ENCODE data around the gene BTBD16.
A peak's percentile ranks its signal among the peaks of the same experiment; 100 is the strongest.

Gene BTBD16

DNA sequence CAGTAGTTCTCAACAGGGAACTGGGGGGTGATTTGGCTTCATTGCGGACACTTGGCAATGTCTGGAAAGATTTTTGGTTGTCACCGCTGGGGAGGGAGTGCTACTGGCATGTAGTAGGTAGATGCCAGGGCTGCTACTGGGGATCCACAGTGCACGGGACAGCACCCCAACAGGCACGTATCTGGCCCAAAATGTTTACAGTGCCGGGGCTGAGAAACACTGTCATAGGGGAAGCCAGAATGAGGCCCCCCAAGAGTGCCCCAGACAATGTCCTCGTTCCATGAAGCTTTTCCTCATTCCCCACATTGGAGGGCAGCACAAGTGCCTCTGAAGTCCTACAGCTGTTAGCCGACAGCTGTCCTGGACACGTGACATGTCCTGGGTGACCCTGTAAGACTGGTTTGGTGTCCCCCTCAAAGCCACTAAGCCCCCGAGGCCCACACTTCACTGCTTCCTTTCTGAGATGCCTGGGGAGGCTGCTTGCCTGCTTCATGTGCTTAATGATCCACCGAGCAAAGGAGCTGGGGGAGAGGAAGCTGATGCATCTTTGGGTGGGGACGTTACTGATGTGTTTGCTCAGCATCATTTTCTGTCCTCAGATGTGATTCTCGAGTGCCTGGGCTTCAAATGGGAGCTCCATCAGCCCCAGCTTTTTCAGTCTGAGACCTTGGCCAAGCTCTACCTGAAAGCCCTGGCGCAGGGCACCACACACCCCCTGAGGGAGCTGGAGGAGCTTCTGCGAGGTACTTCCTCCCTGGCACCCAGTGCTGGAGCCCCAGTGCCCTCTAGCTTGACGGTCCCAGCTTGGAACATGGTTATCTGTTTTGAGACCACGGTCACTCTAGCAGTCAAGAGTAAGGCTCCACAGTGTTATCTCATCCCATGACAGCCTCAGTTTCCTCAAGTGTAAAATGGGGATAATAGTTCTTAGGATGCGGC, 14.7 kb downstream of the BTBD16 start:
- no peak overlapping the region for H4K91ac ChIP-seq (ENCODE audit: low read depth, low read length)
- no peaks in the 10 kb centered on the region for H3K79me2 ChIP-seq (ENCODE audit: control insufficient read depth, insufficient read depth, low read length, poor library complexity)
- no CpG with 5 or more reads among the region's 17 CpGs for WGBS (ENCODE audit: extremely low coverage, insufficient coverage, insufficient read length)
- no peak overlapping the region for H3K4me2 ChIP-seq (ENCODE audit: low read length)
- no peak overlapping the region for H2AFZ ChIP-seq (ENCODE audit: insufficient read depth, low read length, poor library complexity)
- H2AK5ac ChIP-seq (ENCODE audit: low read length): no peak overlapping the region
- no peak overlapping the region for H3K14ac ChIP-seq (ENCODE audit: low read length)
- H3K79me1 ChIP-seq (ENCODE audit: low read length): no peaks in the 10 kb centered on the region
- no peak overlapping the region for H3K27ac ChIP-seq (ENCODE audit: low read depth, low read length)
- H3K4ac ChIP-seq (ENCODE audit: low read depth, low read length): no peak overlapping the region
- H3K27me3 ChIP-seq (ENCODE audit: insufficient read depth, low read length): no peaks in the 10 kb centered on the region
- H2BK120ac ChIP-seq (ENCODE audit: insufficient read depth, low read length, poor library complexity): no peak overlapping the region
- no peaks in the 10 kb centered on the region for H3K4me1 ChIP-seq (ENCODE audit: control insufficient read depth in 1 of 2, insufficient read depth in 2 of 2, low read length in 2 of 2)
- H4K8ac ChIP-seq (ENCODE audit: low read depth, low read length): no peak overlapping the region
- no peak overlapping the region for H3K23ac ChIP-seq (ENCODE audit: low read length)
- no peak overlapping the region for H3K4me3 ChIP-seq (ENCODE audit: low read depth, low read length)
- DNase-seq: no peak
- H3K9ac ChIP-seq (ENCODE audit: low read length): no peak overlapping the region
- no peak overlapping the region for H4K12ac ChIP-seq (ENCODE audit: low read depth, low read length)
- H3K9me3 ChIP-seq (ENCODE audit: insufficient read depth, low read depth, low read length): no peaks in the 10 kb centered on the region
- no peak overlapping the region for H2BK12ac ChIP-seq (ENCODE audit: low read length)
- H2BK5ac ChIP-seq (ENCODE audit: low read depth, low read length, poor library complexity): no peak overlapping the region
- no peaks in the 10 kb centered on the region for H3K36me3 ChIP-seq (ENCODE audit: control insufficient read depth in 1 of 2, insufficient read depth in 2 of 2, low read length in 2 of 2)
- H3K18ac ChIP-seq (ENCODE audit: low read length): no peak overlapping the region

DNA sequence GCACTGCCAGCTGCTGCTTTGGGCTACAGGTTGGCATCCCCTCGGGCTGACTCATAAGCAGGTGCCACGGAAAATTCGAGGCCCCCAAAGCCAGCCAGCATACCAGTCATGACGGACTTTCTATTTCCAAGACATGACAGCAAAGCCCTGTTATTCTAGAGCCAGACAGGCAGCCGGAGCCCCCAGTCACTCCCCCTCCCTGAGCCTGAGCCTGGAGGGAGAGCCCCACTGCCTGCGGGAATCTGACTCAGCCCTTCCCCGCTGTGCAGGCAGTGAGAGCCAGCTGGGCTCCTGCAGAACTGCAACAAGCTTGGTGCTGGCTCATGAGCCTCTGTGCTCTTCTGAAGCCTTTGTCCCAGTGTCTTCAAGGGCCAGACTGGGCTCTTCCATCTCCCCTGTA, 15.8 kb downstream of the BTBD16 start:
- no peak overlapping the region for H3K18ac ChIP-seq (ENCODE audit: low read length)
- no peaks in the 10 kb centered on the region for H3K4me1 ChIP-seq (ENCODE audit: control insufficient read depth in 1 of 2, insufficient read depth in 2 of 2, low read length in 2 of 2)
- H3K9ac ChIP-seq (ENCODE audit: low read length): no peak overlapping the region
- DNase-seq: peak; percentile 68 to 84
- no peaks in the 10 kb centered on the region for H3K79me2 ChIP-seq (ENCODE audit: control insufficient read depth, insufficient read depth, low read length, poor library complexity)
- H3K4ac ChIP-seq (ENCODE audit: low read depth, low read length): no peak overlapping the region
- H3K9me3 ChIP-seq (ENCODE audit: insufficient read depth, low read depth, low read length): no peaks in the 10 kb centered on the region
- no peak overlapping the region for H3K27ac ChIP-seq (ENCODE audit: low read depth, low read length)
- H3K27me3 ChIP-seq (ENCODE audit: insufficient read depth, low read length): no peaks in the 10 kb centered on the region
- no peak overlapping the region for H3K4me2 ChIP-seq (ENCODE audit: low read length)
- H4K91ac ChIP-seq (ENCODE audit: low read depth, low read length): no peak overlapping the region
- H4K12ac ChIP-seq (ENCODE audit: low read depth, low read length): no peak overlapping the region
- H3K36me3 ChIP-seq (ENCODE audit: control insufficient read depth in 1 of 2, insufficient read depth in 2 of 2, low read length in 2 of 2): no peaks in the 10 kb centered on the region
- H3K14ac ChIP-seq (ENCODE audit: low read length): no peak overlapping the region
- no peak overlapping the region for H3K4me3 ChIP-seq (ENCODE audit: low read depth, low read length)
- H2BK12ac ChIP-seq (ENCODE audit: low read length): no peak overlapping the region
- no peak overlapping the region for H2AFZ ChIP-seq (ENCODE audit: insufficient read depth, low read length, poor library complexity)
- H4K8ac ChIP-seq (ENCODE audit: low read depth, low read length): no peak overlapping the region
- no CpG with 5 or more reads among the region's 7 CpGs for WGBS (ENCODE audit: extremely low coverage, insufficient coverage, insufficient read length)
- H2BK120ac ChIP-seq (ENCODE audit: insufficient read depth, low read length, poor library complexity): no peak overlapping the region
- H3K23ac ChIP-seq (ENCODE audit: low read length): no peak overlapping the region
- H2AK5ac ChIP-seq (ENCODE audit: low read length): no peak overlapping the region
- H2BK5ac ChIP-seq (ENCODE audit: low read depth, low read length, poor library complexity): no peak overlapping the region
- H3K79me1 ChIP-seq (ENCODE audit: low read length): no peaks in the 10 kb centered on the region

DNA sequence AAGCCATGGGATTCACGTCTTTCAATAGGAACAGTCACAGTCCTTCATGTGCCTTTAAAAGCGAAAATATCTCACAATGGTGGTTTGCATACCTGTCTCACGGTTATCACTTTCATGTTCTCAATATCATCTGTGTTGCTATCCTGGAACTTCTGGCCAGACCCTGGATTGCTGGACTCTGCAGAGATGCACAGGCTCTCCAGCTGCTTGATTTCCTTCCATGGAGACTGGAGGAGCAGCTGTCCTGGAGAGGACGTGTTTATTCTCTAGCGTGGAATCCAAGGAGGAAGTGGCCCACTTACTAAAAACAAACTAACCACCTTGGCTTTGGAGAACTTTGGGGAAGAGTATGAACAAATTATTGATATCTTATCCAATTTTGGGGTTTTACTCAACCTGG, 16.5 kb downstream of the BTBD16 start:
- no peak for DNase-seq
- Histone ChIP-seq H4K12ac (ENCODE audit: low read depth, low read length) (no peak overlapping the region), H3K23ac (ENCODE audit: low read length) (no peak overlapping the region), H3K79me1 (ENCODE audit: low read length) (no peaks in the 10 kb centered on the region), H3K4me1 (ENCODE audit: control insufficient read depth in 1 of 2, insufficient read depth in 2 of 2, low read length in 2 of 2) (no peaks in the 10 kb centered on the region), H3K4me3 (ENCODE audit: low read depth, low read length) (no peak overlapping the region), H3K4ac (ENCODE audit: low read depth, low read length) (no peak overlapping the region), H2BK120ac (ENCODE audit: insufficient read depth, low read length, poor library complexity) (no peak overlapping the region), H3K14ac (ENCODE audit: low read length) (no peak overlapping the region), H3K18ac (ENCODE audit: low read length) (no peak overlapping the region), H3K9me3 (ENCODE audit: insufficient read depth, low read depth, low read length) (no peaks in the 10 kb centered on the region), H4K91ac (ENCODE audit: low read depth, low read length) (no peak overlapping the region), H3K27me3 (ENCODE audit: insufficient read depth, low read length) (no peaks in the 10 kb centered on the region), H3K9ac (ENCODE audit: low read length) (no peak overlapping the region), H4K8ac (ENCODE audit: low read depth, low read length) (no peak overlapping the region), H2BK12ac (ENCODE audit: low read length) (no peak overlapping the region), H2AFZ (ENCODE audit: insufficient read depth, low read length, poor library complexity) (no peak overlapping the region), H3K36me3 (ENCODE audit: control insufficient read depth in 1 of 2, insufficient read depth in 2 of 2, low read length in 2 of 2) (no peaks in the 10 kb centered on the region), H2AK5ac (ENCODE audit: low read length) (no peak overlapping the region), H3K27ac (ENCODE audit: low read depth, low read length) (no peak overlapping the region), H2BK5ac (ENCODE audit: low read depth, low read length, poor library complexity) (no peak overlapping the region), H3K4me2 (ENCODE audit: low read length) (no peak overlapping the region), H3K79me2 (ENCODE audit: control insufficient read depth, insufficient read depth, low read length, poor library complexity) (no peaks in the 10 kb centered on the region)
- no CpG with 5 or more reads among the region's 5 CpGs for WGBS (ENCODE audit: extremely low coverage, insufficient coverage, insufficient read length)

DNA sequence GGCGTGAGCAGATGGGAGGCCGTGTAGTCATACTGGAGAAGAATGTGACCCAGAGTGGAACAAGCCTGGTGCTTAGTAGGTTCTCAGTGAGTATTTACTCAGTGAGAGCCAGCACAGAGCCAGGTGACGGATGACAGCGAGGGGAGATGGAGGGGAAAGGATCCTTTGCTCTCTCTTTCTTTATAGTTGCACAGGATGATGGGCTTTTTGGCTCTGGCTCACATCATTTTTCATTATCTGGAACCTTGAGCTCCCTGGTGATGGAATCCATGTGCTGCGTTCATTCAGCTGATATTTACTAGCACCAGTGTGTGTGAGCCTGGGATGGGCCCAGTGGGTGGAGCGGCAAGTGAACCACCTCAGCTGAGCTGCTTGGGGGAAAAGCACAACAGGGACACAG, 17.2 kb downstream of the BTBD16 start:
- H3K4me3 ChIP-seq (ENCODE audit: low read depth, low read length): no peak overlapping the region
- no peaks in the 10 kb centered on the region for H3K79me2 ChIP-seq (ENCODE audit: control insufficient read depth, insufficient read depth, low read length, poor library complexity)
- H4K8ac ChIP-seq (ENCODE audit: low read depth, low read length): no peak overlapping the region
- H2BK5ac ChIP-seq (ENCODE audit: low read depth, low read length, poor library complexity): no peak overlapping the region
- no peak overlapping the region for H3K23ac ChIP-seq (ENCODE audit: low read length)
- H4K12ac ChIP-seq (ENCODE audit: low read depth, low read length): no peak overlapping the region
- no peak overlapping the region for H2BK120ac ChIP-seq (ENCODE audit: insufficient read depth, low read length, poor library complexity)
- H3K14ac ChIP-seq (ENCODE audit: low read length): no peak overlapping the region
- no peaks in the 10 kb centered on the region for H3K36me3 ChIP-seq (ENCODE audit: control insufficient read depth in 1 of 2, insufficient read depth in 2 of 2, low read length in 2 of 2)
- no peaks in the 10 kb centered on the region for H3K9me3 ChIP-seq (ENCODE audit: insufficient read depth, low read depth, low read length)
- H3K27me3 ChIP-seq (ENCODE audit: insufficient read depth, low read length): no peaks in the 10 kb centered on the region
- H3K4me2 ChIP-seq (ENCODE audit: low read length): no peak overlapping the region
- no peaks in the 10 kb centered on the region for H3K79me1 ChIP-seq (ENCODE audit: low read length)
- no CpG with 5 or more reads among the region's 6 CpGs for WGBS (ENCODE audit: extremely low coverage, insufficient coverage, insufficient read length)
- H4K91ac ChIP-seq (ENCODE audit: low read depth, low read length): no peak overlapping the region
- no peak overlapping the region for H2AFZ ChIP-seq (ENCODE audit: insufficient read depth, low read length, poor library complexity)
- no peak overlapping the region for H3K18ac ChIP-seq (ENCODE audit: low read length)
- H3K27ac ChIP-seq (ENCODE audit: low read depth, low read length): no peak overlapping the region
- H2BK12ac ChIP-seq (ENCODE audit: low read length): no peak overlapping the region
- H3K4me1 ChIP-seq (ENCODE audit: control insufficient read depth in 1 of 2, insufficient read depth in 2 of 2, low read length in 2 of 2): peaks cover 0 to under 1% of the 10 kb centered on the region in 2 experiments
- H3K9ac ChIP-seq (ENCODE audit: low read length): no peak overlapping the region
- DNase-seq: no peak
- H2AK5ac ChIP-seq (ENCODE audit: low read length): no peak overlapping the region
- H3K4ac ChIP-seq (ENCODE audit: low read depth, low read length): no peak overlapping the region

Measured in trophoblast cell (in vitro differentiated cells and primary cell).